NCI-H1694 (cell line): ENCODE measurements around the gene CR1.
"Not testable (repeated sequence)": the region's sequence is repeated elsewhere in the genome, so short reads cannot be mapped to it uniquely, and the experiment has no call there.

Experiments used
- DNase-seq: peaks from one replicate; lab custom pipeline; 2025; lab: John Stamatoyannopoulos, UW

The CR1 gene

DNA sequence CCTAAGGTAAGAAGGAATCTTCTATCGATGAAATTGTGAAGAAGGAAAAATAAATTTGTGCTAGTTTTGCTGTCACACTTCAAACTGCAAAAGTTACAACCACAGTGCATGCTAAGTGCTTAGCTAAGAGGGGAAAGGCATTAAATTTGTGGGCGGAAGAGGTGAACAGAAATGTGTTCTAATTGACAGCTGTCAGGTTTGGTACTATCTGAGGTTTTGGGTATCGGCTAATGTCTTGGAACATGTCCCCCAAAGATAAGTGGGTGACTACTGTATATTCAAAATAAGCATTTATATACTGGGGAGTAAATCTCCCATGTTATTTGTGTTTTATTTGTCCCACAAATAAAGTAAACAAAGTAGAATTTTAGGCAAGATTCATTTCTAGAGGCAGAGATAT is 8.0 kb downstream of the CR1 start:
- DNase-seq, result no peak

DNA sequence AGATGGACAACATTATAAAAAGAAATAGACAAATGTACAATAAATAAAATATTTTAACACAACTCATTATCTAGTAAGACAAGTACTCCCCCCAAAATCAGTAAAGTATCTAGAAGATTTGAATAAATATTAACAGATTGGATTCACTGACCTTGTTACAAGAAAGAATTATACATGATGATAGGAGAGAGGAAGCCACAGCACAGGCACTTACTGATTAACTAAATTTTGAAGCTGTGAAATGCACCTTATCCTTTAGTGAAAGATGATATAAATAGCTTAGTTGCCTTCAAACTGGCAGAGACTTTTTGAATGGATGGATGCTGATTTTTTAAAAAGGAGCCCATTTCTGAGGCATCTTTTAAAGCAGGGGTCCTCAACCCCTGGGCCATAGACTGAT is 8.5 kb downstream of the CR1 start:
- DNase-seq, result no peak

DNA sequence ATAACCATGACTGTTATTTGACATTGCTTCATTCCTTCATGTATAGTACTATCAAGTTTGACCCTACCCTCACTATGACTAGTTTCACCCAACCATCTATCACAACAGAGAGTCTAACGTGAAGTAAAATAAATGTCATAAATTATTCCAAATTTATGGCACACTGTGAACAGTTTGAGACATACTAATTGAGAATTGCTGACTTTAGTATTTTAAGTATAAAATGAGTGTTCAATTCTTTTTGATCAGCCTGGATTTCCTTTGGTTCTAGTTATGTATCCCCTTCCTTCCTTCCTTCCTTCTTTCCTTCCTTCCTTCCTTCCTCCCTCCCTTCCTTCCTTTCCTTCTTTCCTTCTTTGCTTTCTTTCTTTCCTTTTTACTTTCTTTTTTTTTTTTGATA is 14.5 kb downstream of the CR1 start:
- DNase-seq, result no peak

DNA sequence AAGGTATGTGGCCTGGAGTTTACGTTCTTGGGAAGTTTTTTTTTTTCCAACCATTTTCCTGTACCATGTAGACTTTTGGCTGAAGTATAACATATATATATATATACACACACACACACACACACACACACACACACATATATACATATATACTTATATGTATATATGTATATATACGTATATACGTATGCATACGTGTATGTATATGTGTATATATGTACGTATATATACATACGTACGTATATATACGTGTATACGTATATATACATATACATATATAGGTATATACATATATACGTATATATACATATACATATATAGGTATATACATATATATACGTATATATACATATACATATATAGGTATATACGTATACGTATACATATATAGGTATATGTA is 18.9 kb downstream of the CR1 start:
- no peak for DNase-seq

DNA sequence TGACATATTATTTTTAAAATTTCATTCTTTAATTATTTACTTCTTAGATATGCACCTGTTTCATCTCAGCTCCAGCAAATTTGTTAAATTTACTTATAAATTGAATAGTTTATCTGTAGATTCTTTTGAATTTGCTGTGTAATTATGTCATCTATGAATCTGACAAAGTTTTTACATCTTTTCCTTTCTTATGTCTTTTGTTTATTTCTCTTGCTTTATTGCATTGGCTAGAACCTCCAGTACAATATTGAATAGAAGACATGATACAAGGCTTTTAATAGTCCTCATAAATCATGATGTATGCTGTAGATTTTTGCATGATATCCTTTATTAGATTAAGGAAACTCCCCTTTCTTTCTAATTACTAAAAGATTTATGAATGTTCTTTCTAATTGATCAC is 20.8 kb downstream of the CR1 start:
- no peak for DNase-seq

DNA sequence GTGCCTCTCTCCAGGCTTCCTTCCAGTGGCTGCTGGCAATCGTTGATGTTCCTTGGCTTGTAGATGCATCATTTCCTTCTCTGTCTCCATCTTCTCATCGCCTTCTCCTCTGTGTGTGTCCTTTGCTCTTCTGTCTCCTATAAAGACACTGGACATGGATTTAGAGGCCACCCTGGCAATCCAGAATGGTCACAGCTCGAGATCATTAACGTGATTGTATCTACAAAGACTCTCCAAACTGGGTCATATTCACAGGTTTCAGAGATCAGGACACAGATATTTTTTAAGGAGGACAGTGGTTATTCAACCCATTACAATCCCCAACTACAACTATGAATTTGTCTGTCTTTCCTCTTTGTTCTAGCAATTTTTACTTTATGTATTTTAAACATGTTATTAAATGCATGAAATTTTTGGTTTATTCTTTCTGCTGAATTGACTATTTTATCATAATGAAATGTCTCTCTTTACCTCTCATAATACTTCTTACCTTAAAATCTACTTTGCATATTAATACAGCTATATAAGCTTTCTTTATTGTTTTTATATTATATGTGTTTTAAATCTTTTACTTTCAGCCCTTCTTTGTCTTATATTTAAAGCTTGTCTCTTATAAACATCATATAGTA is 22.8 kb downstream of the CR1 start:
- no peak for DNase-seq

DNA sequence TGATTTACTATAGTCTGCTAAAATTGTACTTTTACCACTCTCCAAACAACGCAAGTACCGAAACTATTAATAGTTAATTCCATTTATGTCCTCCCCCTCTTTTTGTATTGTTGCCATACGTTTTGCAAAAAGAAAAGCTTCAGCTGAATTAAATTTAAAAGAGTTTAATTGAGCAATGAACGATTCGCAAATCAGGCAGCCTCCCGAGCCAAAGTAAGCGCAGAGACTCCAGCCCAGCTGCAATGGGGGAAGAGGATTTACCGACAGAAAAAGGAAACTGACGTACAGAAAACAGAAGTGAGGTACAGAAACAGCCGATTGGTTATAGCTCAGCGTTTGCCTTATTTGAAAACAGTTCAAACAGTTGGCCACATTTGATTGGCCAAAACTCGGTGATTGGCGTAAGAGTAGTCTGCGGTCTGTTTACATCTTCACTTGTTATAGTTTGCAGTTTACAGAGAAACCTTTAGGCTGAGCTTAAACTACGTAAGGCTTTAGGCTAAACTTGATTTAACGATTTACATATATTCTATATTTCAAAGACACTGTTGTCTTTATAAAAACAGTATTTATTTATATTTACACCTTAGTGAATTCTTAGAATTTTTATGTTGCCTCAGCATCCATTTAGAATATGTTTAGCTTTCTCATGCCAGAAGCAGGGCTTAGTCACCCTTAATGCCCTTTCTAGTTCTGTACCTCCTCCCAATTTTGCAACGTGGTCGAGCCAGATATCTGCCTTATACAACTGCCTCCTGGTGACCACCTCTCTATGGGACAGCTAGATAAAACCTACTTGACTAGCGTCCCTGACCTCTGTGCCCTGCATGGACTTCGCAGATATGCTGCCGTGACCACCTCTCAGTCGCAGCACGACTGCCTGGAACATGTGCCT is 23.8 kb downstream of the CR1 start:
- DNase-seq, result no peak

DNA sequence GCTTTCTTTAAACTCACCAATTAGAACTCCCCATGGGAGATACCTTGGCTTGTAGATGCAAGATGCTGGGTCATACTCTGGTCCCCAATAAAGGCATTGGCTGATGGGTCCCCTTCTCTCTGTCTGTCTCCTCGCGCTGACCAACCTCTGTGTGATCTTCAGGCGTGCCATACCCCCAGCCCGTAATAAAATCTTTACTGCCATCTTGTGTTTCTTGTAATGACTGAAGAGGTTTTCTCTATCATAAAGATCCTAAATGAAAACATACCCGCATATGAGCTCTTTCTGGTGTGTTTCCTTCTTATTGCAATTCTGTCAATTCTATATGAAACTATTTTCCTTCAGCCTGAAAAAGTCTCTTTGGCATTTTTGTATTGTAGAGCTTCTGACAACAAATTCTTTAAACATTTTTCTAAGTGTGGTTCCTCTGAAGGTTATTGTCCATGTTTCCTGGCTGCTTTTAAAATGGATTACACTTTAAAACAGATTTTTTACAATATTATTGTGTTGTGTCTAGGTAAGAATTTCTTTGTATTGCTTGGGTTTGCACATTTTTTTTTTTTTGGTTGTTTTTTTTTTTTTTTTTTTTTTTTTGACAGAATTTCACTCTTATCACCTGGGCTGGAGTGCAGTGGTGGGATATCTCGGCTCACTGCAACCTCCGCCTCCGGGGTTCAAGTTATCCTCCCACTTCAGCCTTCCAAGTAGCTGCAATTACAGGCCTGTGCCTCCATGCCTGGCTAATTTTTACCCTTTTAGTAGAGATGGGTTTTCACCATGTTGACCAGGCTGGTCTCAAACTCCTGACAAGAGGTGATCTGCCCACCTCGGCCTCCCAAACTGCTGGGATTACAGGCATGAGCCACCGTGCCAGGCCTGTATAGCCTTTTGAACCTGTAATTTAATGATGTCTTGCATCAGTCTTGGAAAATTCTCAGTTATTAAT is 24.7 kb downstream of the CR1 start:
- DNase-seq, result not testable (repeated sequence)

DNA sequence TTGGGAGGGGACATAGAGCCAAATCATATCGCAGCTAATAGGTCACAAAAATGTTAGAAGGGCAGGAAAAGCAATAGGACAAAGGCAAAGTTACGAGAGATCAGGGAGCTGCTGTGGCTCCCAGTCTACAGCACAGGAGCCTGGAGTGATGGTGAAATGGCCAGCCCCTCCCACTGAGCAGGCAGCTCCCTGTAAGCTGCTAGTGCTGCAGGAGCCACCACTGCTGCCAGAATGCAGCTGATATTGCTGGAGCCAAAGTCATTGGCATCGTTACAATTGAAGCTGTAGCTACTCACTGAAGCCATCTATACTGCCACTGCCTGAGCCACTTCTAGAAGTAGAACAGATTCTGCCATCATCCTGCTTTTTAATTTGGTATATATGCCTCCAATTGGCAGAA is 29.3 kb downstream of the CR1 start:
- DNase-seq, result not testable (repeated sequence)

DNA sequence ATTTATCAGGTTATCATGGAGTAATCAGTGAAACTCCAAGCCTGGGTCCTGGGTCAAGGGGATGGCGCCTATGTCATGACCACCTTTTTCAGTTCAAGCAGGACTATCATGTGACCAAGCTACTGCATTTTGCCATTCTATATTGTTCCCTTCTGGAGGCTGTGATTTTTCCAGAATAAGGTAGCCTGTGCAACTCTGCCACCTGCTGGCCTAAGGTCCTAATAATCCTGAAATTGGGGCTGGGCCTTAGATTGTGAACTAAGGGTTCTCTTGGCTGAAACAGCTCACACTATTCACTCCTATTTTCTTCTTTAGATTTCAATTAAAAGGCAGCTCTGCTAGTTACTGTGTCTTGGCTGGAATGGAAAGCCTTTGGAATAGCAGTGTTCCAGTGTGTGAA is 32.4 kb downstream of the CR1 start:
- DNase-seq, result not testable (repeated sequence)

DNA sequence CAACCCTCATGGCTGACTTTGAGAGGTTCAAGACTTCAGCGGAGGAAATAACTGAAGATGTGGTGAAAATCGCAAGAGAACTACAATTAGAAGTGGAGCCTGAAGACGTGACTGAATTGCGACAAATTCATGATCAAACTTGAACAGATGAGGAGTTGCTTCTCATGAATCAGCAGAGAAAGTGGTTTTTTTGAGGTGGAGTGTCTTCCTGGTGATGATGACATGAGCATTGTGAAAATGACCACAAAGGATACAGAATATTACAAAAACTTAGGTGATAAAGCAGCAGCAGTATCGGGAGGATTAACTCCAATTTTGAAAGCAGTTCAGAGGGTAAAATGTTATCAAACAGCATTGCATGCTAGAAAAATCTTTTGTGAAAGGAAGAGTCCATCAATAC is 40.3 kb downstream of the CR1 start:
- DNase-seq, result not testable (repeated sequence)

DNA sequence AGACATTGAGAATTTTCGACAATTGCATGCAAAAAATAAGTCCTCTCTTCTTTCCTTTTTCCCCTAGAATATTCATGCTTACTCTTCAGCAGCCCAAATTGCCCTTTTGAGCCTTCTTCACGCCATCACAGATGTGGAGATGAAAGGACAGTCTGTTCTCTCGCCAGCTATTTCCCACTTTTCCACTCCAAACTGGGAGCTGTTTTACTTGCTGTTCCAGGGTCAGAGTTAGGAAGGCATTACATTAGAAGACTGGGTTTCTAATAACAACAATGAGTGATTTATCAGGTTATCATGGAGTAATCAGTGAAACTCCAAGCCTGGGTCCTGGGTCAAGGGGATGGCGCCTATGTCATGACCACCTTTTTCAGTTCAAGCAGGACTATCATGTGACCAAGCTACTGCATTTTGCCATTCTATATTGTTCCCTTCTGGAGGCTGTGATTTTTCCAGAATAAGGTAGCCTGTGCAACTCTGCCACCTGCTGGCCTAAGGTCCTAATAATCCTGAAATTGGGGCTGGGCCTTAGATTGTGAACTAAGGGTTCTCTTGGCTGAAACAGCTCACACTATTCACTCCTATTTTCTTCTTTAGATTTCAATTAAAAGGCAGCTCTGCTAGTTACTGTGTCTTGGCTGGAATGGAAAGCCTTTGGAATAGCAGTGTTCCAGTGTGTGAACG is 50.9 kb downstream of the CR1 start:
- not testable (repeated sequence) for DNase-seq

DNA sequence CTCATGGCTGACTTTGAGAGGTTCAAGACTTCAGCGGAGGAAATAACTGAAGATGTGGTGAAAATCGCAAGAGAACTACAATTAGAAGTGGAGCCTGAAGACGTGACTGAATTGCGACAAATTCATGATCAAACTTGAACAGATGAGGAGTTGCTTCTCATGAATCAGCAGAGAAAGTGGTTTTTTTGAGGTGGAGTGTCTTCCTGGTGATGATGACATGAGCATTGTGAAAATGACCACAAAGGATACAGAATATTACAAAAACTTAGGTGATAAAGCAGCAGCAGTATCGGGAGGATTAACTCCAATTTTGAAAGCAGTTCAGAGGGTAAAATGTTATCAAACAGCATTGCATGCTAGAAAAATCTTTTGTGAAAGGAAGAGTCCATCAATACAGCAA is 58.9 kb downstream of the CR1 start:
- DNase-seq, result not testable (repeated sequence)

DNA sequence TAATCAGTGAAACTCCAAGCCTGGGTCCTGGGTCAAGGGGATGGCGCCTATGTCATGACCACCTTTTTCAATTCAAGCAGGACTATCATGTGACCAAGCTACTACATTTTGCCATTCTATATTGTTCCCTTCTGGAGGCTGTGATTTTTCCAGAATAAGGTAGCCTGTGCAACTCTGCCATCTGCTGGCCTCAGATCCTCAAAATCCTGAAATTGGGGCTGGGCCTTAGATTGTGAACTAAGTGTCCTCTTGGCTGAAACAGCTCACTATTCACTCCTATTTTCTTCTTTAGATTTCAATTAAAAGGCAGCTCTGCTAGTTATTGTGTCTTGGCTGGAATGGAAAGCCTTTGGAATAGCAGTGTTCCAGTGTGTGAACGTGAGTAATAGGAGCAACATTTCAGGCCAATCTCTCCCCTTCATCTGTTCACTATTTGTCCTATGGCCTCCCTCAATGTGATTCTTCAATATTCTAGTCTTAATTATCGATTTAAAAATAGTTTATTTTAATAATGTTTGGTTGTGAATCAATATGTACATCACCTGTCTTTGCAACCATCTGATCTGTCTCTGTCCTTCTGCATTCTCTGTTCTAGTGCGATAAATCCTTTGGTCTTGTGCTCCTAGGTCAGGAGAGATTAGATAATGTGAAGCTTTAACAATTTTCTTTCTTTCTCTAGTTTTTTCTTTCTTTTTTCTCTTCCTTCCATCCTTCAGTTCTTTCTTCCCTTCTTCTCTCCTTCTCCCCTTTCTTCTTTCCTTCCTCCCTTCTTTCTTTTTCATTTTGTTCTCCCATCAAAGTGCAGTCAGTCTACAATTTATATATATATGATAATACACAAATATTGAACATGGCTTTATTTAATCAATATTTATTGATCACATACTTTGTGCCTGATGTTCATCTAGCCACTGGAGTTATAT is 69.8 kb downstream of the CR1 start:
- no peak for DNase-seq

DNA sequence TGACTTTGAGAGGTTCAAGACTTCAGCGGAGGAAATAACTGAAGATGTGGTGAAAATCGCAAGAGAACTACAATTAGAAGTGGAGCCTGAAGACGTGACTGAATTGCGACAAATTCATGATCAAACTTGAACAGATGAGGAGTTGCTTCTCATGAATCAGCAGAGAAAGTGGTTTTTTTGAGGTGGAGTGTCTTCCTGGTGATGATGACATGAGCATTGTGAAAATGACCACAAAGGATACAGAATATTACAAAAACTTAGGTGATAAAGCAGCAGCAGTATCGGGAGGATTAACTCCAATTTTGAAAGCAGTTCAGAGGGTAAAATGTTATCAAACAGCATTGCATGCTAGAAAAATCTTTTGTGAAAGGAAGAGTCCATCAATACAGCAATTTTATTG is 76.0 kb downstream of the CR1 start:
- DNase-seq, result not testable (repeated sequence)

DNA sequence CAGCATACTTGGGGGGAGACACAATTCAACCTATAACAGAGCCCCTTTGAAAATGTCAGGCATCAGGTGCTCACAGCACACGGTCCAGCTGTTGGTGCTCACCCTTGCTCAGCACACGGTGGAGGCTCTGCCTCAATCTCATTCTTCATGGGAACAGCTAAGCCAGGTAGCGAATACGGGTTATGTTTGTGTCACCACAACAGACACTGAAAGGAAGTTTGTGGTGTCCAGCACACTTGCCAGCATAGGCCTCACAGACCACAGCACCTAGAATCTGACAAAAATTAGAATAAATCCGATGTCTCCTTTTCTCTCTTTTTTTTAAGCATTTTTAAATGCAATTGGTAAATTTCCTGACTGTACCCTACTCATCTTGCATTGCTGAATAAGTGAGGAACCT is 77.1 kb downstream of the CR1 start:
- not testable (repeated sequence) for DNase-seq

DNA sequence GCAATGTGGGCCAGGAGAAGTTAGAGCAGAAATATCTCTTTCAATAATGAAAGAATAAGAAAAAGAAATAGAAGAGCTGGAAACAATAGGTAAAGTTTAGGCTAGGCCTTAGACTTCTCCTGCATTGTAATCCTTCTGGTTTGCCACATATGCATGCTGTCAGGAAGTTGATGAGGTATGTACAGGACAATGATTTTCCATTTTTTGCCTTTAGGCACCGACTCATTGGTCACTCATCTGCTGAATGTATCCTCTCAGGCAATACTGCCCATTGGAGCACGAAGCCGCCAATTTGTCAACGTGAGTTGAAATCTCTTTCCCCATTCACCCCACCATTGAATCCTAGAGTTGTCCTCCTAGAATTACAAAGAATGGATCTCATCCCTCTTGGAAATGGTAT is 79.4 kb downstream of the CR1 start:
- DNase-seq, result not testable (repeated sequence)

DNA sequence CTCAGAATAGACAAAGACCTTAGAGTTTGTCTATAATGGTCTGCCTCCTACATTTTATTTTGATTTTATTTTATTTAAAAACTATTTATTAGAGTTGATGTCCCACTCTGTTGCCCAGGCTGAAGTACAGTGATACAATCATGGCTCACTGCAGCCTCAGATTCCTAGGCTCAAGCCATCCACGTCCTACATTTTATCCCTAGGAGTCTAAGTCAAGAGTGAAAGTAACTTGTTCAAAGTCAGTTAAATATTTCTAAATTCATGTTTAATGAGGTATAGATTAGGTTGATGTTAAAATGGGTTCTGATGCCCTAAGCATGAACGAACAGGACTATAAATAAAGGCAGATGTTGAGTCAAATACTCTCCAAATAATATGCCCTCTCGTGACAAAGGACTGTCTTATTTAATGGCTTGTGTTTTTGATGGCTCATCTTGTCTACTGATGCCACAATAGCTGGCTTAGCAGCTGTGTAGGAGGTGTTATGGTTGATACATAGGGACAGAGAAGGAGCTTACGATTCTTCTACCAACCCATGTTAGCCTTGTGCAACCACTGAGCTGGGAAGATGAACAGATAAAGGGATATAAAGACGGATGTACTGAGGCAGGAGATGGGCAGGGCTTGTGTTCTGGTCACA is 83.0 kb downstream of the CR1 start:
- DNase-seq, result no peak

DNA sequence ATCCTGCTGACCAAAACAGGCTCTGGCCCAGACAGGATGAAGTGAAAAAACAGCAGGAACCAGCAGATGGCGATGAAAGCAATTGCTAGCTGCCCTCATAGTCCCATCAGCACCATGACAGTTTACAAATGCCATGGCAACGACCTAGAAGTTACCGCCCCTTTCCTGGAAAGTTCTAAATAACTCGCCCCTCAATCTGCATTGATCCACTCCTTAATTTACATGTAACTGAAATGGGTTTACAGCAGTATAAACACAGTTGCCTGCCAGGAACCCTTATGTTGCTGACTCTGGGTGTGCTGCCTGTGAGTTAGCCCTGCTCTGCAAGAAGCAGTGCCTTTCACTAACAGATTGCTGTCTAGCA is 83.5 kb downstream of the CR1 start:
- peak; percentile 6 for DNase-seq

DNA sequence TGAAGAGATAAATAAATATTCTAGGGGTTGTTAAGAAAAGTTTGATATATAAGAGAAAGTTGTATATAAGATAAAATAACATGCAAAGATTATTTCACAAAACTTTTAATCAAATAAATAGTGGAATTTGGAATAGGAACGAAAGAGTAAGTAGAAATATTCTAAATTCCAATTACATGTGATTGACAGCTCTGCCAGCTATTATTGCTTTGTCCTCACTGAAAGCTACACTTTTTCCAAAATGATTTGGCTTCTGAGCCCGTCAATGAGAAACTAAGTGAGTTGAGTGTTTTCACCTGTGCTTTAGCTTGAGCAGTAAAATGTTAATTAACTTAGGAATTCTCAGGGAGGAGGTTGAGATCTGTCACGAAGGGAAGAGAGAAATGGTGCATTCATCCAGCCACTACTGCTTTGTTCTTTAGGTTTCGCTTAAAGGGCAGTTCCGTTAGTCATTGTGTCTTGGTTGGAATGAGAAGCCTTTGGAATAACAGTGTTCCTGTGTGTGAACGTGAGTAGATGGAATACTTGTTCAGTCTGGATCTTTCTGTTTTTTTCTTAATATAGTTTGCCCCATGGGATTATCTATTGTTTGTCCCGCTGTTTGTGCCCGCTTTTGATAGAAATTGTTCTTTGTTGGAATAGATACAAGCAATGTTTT is 85.7 kb downstream of the CR1 start:
- no peak for DNase-seq
